ENCODE data around the gene RPS6KC1.

DNA sequence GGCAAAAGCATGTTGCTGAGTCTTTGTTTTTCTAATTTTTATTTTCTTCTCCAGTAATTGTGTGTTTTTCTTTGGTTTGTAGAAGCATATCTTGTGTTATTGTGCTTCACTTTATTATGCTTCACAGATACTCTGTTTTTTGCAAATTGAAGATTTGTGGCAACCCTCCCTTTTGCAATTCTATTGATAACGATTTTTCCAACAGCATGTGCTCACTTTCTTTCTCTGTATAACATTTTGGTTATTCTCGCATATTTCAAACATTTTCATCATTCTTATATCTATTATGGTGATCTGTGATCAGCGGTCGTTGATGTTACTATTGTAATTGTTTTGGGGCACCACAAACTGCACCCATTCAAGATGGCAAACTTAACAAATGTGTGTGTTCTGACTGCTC lies 31.6 kb upstream of the RPS6KC1 start:
- no peak for TF ChIP-seq TAF1 (IDR thresholded peaks at IDR 0.05; ENCODE audit: low read depth, low read length)
- TF ChIP-seq POU2F2 (IDR thresholded peaks at IDR 0.05; ENCODE audit: low read depth, low read length): no peak
- TF ChIP-seq POLR2A (IDR thresholded peaks at IDR 0.05; ENCODE audit: low read depth, low read length): no peak
- no peak for TF ChIP-seq POLR2AphosphoS5 (IDR thresholded peaks at IDR 0.05; ENCODE audit: low read depth, low read length)

All from GM12891 (cell line).